GM10266 (cell line): ENCODE results near the gene CALHM2.

Experiments
- DNase-seq: peaks from one replicate; pipeline ENCODE4 v3.0.0; 2012; ENCODE audit errors: extremely low spot score
- CTCF ChIP-seq: IDR thresholded peaks from 2 replicates; pipeline ENCODE4 v1.5.1; 2012; ENCODE audit warnings: mild to moderate bottlenecking, low read depth; ENCODE audit not compliant: control insufficient read depth, insufficient read depth; ENCODE audit errors: missing control alignments

The CALHM2 gene

GRCh38 chr10:103473261-103473671, 21.1 kb upstream of the CALHM2 start:
- DNase-seq: no peak
- no peak for TF ChIP-seq CTCF

GRCh38 chr10:103472005-103472404, 19.8 kb upstream of the CALHM2 start:
- no peak for TF ChIP-seq CTCF
- peak; percentile 69 for DNase-seq

- peak; percentile 91 for DNase-seq
- TF ChIP-seq CTCF: no peak
Measured at GRCh38 chr10:103470761-103471653, 18.8 kb upstream of the CALHM2 start.

- TF ChIP-seq CTCF: no peak
- DNase-seq: no peak
Measured at GRCh38 chr10:103469201-103469600, 17.0 kb upstream of the CALHM2 start.

GRCh38 chr10:103467406-103467805, 15.2 kb upstream of the CALHM2 start:
- peak; percentile 86 for DNase-seq
- no peak for TF ChIP-seq CTCF

GRCh38 chr10:103466734-103467133, 14.6 kb upstream of the CALHM2 start:
- DNase-seq: no peak
- no peak for TF ChIP-seq CTCF
